Cardiac septum (tissue), 1 donor: ENCODE results near the gene MRPS15. TPM values are rescaled to one million over a fixed set of nuclear protein-coding genes. Genes with fewer than 3 reads are reported as not detected.

ENCODE experiments used
- DNase-seq: peaks from one replicate; pipeline ENCODE4 v3.0.0-alpha.2; 2020; ENCODE audit warnings: low spot score
- intact Hi-C: fragments of 100-400 bp; cut with DNase I; formaldehyde crosslinking; loops from one replicate; pipeline ENCODE4 v1.14.0; 2022
- total RNA-seq: library from RNA; stranded (reverse); fragmentation: NEBNext Ultra II Directional; extraction: Animal tissue kit (Norgen Biotek cat#: 25700); gene quantifications from one replicate; pipeline ENCODE4 v1.2.1, GENCODE V29; 2021
- donor health status: DM: no; HTN: no; CAD: no.

Gene MRPS15
- total RNA-seq, 1 donor from 2014 or later, result 71.7 TPM

DNA sequence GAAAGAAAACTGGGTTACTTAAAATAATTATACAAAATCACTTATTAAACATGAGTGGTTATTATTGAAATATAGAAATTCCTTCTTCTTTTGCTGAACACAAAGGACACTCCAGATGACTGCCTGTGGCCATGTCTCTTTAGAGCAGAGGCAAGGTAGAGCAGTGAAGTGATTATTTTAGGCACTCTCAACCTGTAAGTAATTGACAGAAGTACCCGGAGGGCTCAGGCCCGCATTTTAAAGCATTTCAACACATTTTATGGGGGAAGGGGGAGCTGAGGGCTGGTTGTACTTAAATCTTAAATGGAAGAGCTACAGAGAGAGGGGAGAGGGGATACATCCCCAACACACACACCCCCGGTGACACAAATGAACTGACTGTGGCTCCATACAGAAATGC is 24.1 kb downstream of the MRPS15 start:
- DNase-seq, result no peak
- intact Hi-C loops, result no loop called here

GRCh38 chr1:36438715-36439114 is 25.5 kb downstream of the MRPS15 start:
- no peak for DNase-seq

GRCh38 chr1:36436821-36437220 is 27.4 kb downstream of the MRPS15 start:
- intact Hi-C loops, result no loop called here
- DNase-seq, result no peak

More at GRCh38 chr1:36438715-36439114, 25.5 kb downstream of the MRPS15 start:
- intact Hi-C loops, result no loop called here

DNA sequence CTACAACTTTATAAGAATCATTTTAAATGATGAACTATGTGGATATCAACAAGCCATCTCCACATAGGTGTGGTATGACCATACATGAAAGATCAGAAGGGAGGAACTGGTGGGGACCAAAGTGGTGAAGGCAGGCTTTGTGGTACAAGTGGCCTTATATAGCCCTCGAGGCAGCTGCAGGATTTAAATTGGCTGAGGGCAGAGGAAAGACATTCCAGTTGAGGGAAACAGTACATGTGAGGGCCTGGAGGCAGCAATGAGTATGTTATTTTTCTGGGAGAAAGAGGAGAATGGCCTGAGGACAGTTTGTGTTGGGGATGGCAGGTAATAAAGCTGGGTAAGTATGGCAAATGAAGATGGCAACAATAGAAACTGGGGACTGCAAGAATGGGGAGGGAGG is 31.1 kb downstream of the MRPS15 start:
- intact Hi-C loops, result no loop called here
- DNase-seq, result no peak

DNA sequence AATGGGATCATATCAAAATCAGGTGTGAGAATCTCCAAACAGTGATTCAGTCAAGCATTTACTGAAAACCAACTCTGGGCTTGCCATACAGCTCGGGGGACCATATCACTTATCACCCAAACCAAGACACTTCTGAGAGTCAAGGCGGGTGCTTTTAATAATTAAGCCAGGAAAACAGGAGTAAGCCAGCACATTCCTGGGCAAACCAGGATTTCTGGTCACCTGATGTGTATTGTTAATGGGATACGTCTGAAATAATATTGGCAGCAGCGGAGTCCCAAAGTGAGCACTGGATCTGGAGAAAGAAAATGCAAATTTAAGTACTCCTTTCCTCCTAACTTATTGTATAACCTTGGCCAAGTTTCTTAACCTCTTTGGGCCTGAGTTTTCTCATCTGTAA is 31.6 kb downstream of the MRPS15 start:
- no peak for DNase-seq

DNA sequence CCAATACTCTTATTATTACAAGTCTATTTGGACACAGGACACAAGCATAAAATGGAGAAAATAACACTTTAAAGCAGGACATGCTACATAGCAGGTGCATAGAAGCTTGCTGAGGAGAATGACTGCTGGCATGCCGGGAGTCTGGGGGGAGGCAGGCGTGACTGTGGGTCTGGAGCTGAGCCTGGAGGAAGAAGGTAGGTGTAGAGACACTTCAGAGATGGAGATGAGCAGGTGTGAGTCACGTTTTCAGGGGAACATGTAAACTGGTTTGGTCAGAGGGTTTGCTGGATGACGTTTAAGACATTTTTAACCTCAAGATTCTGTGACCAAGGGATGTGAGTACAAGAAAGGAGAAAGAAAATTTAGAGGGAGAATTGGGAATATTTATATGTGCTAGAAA is 38.4 kb downstream of the MRPS15 start:
- intact Hi-C loops, result loop anchor here (10.0 kb wide), 1 partner anchor 121 kb away; the partner anchor contains the start of gene SH3D21
- no peak for DNase-seq

More for the DNA sequence above, 31.6 kb downstream of the MRPS15 start:
- intact Hi-C loops, result no loop called here

- DNase-seq, result no peak
- intact Hi-C loops, result loop anchor here (2.0 to 10.0 kb wide), 3 partner anchors 79 to 323 kb away; partner anchors contain the start of gene SH3D21
Observed at GRCh38 chr1:36421649-36422048, 42.5 kb downstream of the MRPS15 start.

GRCh38 chr1:36420836-36421317 is 43.3 kb downstream of the MRPS15 start:
- intact Hi-C loops, result loop anchor here (2.0 to 10.0 kb wide), 3 partner anchors 78 to 322 kb away; partner anchors contain the start of gene SH3D21
- DNase-seq, result peak; percentile 95

DNA sequence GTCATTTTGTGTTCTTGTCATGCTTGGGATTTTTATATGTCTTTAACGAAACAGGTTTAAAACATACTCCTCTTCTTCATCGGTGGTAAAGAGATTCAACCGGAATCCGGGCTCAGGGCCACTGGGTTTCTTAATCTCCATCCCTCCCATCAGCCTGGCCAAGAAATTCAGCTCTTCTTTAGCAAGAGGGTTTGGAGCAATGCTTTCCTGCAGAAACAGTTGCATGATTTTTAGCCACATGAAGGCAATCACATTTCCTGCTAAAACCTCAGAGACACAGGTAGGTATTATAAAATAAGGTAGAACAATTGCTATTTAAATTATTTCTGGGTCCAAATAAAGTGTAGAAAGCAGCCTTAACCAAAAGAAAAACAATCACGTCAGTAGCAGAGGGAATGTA is 43.8 kb downstream of the MRPS15 start:
- intact Hi-C loops, result loop anchor here (2.0 to 10.0 kb wide), 3 partner anchors 78 to 322 kb away; partner anchors contain the start of gene SH3D21
- DNase-seq, result no peak

DNA sequence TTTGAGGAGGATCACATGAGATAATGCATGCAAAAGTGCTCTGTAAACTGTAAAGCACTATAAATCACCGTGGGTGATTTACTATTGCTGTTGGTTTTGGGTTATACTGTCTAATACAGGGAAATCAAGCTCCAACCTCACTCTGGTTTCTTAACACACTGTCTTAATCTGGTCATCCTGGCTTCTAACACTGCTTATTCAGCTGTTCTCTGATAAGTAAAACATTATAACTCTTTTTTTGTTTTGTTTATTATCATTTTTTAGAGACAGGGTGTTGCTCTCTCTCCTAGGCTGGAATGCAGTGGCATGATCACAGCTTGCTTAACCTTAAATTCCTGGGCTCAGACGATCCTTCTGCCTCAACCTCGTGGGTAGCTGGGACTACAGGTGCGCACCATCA is 44.6 kb downstream of the MRPS15 start:
- intact Hi-C loops, result no loop called here

GRCh38 chr1:36419140-36419539 is 45.0 kb downstream of the MRPS15 start:
- intact Hi-C loops, result no loop called here
- DNase-seq, result no peak

More for the DNA sequence above, 44.6 kb downstream of the MRPS15 start:
- no peak for DNase-seq

DNA sequence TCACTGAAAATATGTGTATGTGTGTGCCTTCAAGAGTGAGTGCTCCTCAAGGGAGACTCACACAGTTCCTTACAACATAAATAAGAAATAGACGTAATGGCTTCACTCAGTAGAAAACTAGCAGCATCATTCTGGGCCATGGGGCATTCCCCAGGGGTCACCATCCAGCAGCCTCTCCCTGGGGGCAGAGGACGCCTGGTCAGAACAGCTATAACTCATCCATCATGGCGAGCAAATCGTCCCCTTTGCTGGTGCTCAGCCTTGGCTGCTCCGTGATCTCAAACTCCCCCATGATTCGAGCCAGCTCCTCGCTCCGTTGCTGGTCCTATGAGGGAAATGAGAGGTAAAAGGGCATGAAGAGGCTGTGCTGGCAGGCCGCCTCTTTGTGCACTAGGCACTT is 46.3 kb downstream of the MRPS15 start:
- intact Hi-C loops, result no loop called here
- no peak for DNase-seq

- intact Hi-C loops, result no loop called here
- no peak for DNase-seq
Observed at GRCh38 chr1:36415661-36416326, 48.4 kb downstream of the MRPS15 start.

DNA sequence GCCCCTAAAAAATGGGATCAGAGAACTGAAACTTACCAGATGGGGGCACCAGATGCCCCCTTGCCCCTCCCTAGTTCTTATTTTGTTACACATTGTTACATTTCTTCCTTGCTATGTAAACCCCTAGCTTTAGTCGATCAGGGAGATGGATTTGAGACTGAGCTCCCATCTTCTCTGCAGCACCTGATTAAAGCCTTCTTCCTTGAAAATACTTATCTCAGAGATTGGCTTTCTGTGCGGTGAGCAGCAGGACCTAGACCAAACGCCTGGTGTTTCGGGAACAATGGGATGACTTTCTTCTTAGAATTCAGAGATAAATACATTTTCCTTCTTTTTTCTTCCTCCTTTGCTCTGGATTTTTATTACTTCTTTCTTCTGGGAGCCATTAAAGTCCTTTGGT is 49.8 kb downstream of the MRPS15 start:
- DNase-seq, result no peak
- intact Hi-C loops, result no loop called here

DNA sequence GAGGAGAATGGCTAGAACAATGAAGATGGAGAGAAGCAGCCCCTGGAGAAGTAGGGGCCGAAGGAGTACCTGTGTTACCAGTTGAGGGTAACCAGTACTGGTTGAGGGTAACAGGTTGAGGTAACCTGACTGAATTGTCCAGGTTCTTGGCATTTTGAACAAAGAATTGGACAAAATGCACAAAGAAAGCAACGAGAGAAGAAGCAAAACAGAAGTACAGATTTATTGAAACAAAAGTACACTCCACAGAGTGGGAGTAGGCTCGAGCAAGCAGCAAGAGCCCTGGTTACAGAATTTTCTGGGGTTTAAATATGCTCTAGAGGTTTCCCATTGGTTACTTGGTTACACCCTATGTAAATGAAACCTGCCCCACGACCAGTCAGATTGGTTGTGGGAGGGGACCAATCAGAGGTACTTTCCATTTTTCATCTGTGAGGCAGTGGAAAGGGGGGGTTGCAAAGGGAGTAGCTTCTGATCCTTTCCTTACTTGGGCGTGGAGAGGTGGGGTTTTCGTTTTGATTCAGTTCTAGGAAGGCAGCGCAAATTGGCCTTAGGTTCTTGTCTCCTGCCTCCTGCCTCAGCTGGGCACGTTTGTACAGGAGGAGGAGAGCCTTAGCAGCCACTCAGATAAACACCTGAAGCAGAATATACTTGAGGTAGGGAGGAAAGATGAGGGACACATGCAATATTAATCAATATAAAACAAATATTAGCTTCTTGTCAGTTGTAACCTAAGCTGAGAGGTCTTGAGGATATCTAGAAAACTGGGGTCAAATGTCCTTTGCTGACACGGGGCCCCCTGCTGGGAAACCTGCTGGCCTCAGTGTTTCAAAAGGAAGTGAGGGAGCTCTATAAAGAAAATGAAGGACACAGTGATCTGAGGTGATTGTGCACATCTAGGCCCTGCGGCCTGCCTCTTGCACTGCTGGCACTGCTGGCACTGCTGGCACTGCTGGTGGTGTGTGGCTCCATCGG is 52.2 kb downstream of the MRPS15 start:
- intact Hi-C loops, result no loop called here
- DNase-seq, result no peak

- intact Hi-C loops, result no loop called here
- DNase-seq, result no peak
Observed at GRCh38 chr1:36408479-36408878, 55.7 kb downstream of the MRPS15 start.

DNA sequence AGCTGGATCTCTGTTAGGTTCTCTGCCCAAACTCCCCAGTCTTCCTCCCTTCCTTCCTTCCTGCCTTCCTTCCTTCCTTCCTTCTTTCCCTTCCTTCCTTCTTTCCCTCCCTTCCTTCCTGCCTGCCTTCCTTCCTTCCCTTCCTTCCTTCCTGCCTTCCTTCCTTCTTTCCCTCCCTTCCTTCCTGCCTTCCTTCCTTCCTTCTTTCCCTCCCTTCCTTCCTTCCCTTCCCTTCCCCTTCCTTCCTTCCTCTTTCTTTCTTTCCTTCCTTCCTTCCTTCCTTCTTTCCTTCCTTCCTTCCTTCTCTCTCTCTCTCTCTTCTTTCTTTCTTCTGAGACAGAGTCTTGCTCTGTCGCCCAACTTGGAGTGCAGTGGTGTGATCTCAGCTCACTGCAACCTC is 57.7 kb downstream of the MRPS15 start:
- DNase-seq, result no peak
- intact Hi-C loops, result no loop called here
